SK-N-SH (cell line): Measurements from ENCODE around the gene CAPNS1. TPM values are rescaled to one million over a fixed set of nuclear protein-coding genes. Genes with fewer than 3 reads are reported as not detected.

Experiments
- CTCF ChIA-PET: fragments of 300-600, 350-600 bp; formaldehyde crosslinking; extraction: SDS; loops from one replicate; lab custom pipeline; 2021; lab: Yijun Ruan, JAX
- POLR2A ChIA-PET: fragments of 350-600 bp; sonication (Branson Sonifier 250); formaldehyde crosslinking; extraction: SDS; loops from one replicate; lab custom pipeline; 2020; ENCODE audit warnings: antibody characterized with exemption, inconsistent platforms; lab: Yijun Ruan, JAX
- DNase-seq: peaks from one replicate; pipeline ENCODE4 v3.0.0; 2012
- H2AFZ ChIP-seq: fragments of 200-600 bp; sonication (generic); 2 replicates; pipeline ENCODE4 v1.8.1; 2016; ENCODE audit warnings: antibody characterized with exemption, mild to moderate bottlenecking, low read depth
- H3F3A ChIP-seq: fragments of 200-600 bp; sonication (generic); replicated peaks from 2 replicates; pipeline ENCODE3; 2016; ENCODE audit warnings: antibody characterized with exemption, mild to moderate bottlenecking; ENCODE audit not compliant: insufficient read depth
- H3K27ac ChIP-seq, 2 experiments: fragments of 200-500 bp in 1 of 2; fragments of 200-600 bp in 1 of 2; sonication (Bioruptor generic) in 1 of 2; sonication (generic), shearing (Covaris generic) in 1 of 2; 2 replicates each; pipeline versions ENCODE4 v1.5.1 to v1.6.1; 2014 to 2016; ENCODE audit warnings: low read depth in 2 of 2, inconsistent platforms in 1 of 2, low read length in 1 of 2, mild to moderate bottlenecking in 1 of 2, mixed read lengths in 1 of 2
- H3K27me3 ChIP-seq: fragments of 200-600 bp; sonication (generic), shearing (Covaris generic); 2 replicates; pipeline ENCODE4 v1.6.1; 2016; ENCODE audit warnings: mixed run types; ENCODE audit not compliant: insufficient read depth
- H3K36me3 ChIP-seq, 2 experiments: fragments of 200-500 bp in 1 of 2; fragments of 200-600 bp in 1 of 2; sonication (Bioruptor generic) in 1 of 2; sonication (generic) in 1 of 2; replicated peaks in 1 of 2; 2 replicates each; pipeline versions ENCODE3 to v1.5.1; 2014 to 2016; ENCODE audit warnings: low read length in 1 of 2, mild to moderate bottlenecking in 1 of 2; ENCODE audit not compliant: insufficient read depth in 2 of 2, control insufficient read depth in 1 of 2
- H3K4me1 ChIP-seq, 2 experiments: fragments of 200-500 bp in 1 of 2; fragments of 200-600 bp in 1 of 2; sonication (Bioruptor generic) in 1 of 2; sonication (generic), shearing (Covaris generic) in 1 of 2; 2 replicates each; pipeline versions ENCODE4 v1.5.1 to v1.6.1; 2014 to 2016; ENCODE audit warnings: low read depth in 1 of 2, low read length in 1 of 2, mixed run types in 1 of 2; ENCODE audit not compliant: insufficient read depth in 2 of 2, control insufficient read depth in 1 of 2
- H3K4me2 ChIP-seq: fragments of 200-600 bp; sonication (generic), shearing (Covaris generic); 2 replicates; pipeline ENCODE4 v1.6.1; 2017; ENCODE audit warnings: mixed run types
- H3K4me3 ChIP-seq, 2 experiments: fragments of 200-500 bp in 1 of 2; fragments of 200-600 bp in 1 of 2; sonication (Bioruptor generic) in 1 of 2; sonication (generic), shearing (Covaris generic) in 1 of 2; 2 replicates each; pipeline versions ENCODE4 v1.5.1 to v1.8.1; 2014 to 2016; ENCODE audit warnings: low read depth in 2 of 2, inconsistent platforms in 1 of 2, low read length in 1 of 2, mild to moderate bottlenecking in 1 of 2, mixed read lengths in 1 of 2, moderate library complexity in 1 of 2
- H3K79me2 ChIP-seq: fragments of 200-600 bp; sonication (generic); 2 replicates; pipeline ENCODE4 v1.8.1; 2017; ENCODE audit warnings: mild to moderate bottlenecking; ENCODE audit not compliant: insufficient read depth
- H3K9ac ChIP-seq: fragments of 200-600 bp; sonication (generic); 2 replicates; pipeline ENCODE4 v1.6.1; 2017; ENCODE audit warnings: mixed run types
- H3K9me2 ChIP-seq: fragments of 200-600 bp; sonication (generic); 2 replicates; pipeline ENCODE4 v1.6.1; 2017; ENCODE audit warnings: mixed run types
- H3K9me3 ChIP-seq: fragments of 200-600 bp; sonication (generic); 2 replicates; pipeline ENCODE4 v1.6.1; 2017; ENCODE audit warnings: mixed run types, mild to moderate bottlenecking, moderate library complexity
- H4K20me1 ChIP-seq: fragments of 200-600 bp; sonication (generic); 2 replicates; pipeline ENCODE4 v1.6.1; 2017; ENCODE audit warnings: mild to moderate bottlenecking, mixed run types; ENCODE audit not compliant: insufficient read depth
- CHD2 ChIP-seq: fragments of 150-350 bp; IDR thresholded peaks from 2 replicates; pipeline ENCODE4 v1.6.1; 2018; ENCODE audit warnings: low read length; ENCODE audit not compliant: partially characterized antibody
- ELF1 ChIP-seq: IDR thresholded peaks from 2 replicates; pipeline ENCODE4 v1.4.0; 2012
- EP300 ChIP-seq, 2 experiments: IDR thresholded peaks; 2 replicates each; pipeline versions ENCODE4 v1.4.0 to v1.6.1; 2012; ENCODE audit warnings: borderline replicate concordance in 1 of 2, low read depth in 1 of 2, low read length in 1 of 2
- FOSL2 ChIP-seq: IDR thresholded peaks from 2 replicates; pipeline ENCODE4 v1.4.0; 2012; ENCODE audit warnings: low read depth, mild to moderate bottlenecking, moderate library complexity, borderline replicate concordance
- FOXJ3 ChIP-seq: sonication (generic); formaldehyde crosslinking; IDR thresholded peaks from 2 replicates; pipeline ENCODE4 v1.5.1; 2020; ENCODE audit warnings: mild to moderate bottlenecking, missing genetic modification reagents
- MXI1 ChIP-seq: IDR thresholded peaks from 2 replicates; pipeline ENCODE4 v1.6.1; 2012; ENCODE audit warnings: mild to moderate bottlenecking, low read depth, low read length, improper control_type of control experiment
- NFIC ChIP-seq: IDR thresholded peaks from 2 replicates; pipeline ENCODE4 v1.4.0; 2012; ENCODE audit warnings: borderline replicate concordance
- NRF1 ChIP-seq: IDR thresholded peaks from 2 replicates; pipeline ENCODE4 v1.6.1; 2012; ENCODE audit warnings: low read depth, mild to moderate bottlenecking, low read length
- POLR2AphosphoS5 ChIP-seq: IDR thresholded peaks from 2 replicates; pipeline ENCODE4 v1.6.1; 2012; ENCODE audit warnings: low read depth, low read length
- RAD21 ChIP-seq: IDR thresholded peaks from 2 replicates; pipeline ENCODE4 v1.6.1; 2012; ENCODE audit warnings: mild to moderate bottlenecking, low read length
- RCOR1 ChIP-seq: fragments of 150-350 bp; IDR thresholded peaks from 2 replicates; pipeline ENCODE4 v1.6.1; 2017; ENCODE audit warnings: antibody characterized with exemption, low read length
- RFX5 ChIP-seq: IDR thresholded peaks from 2 replicates; pipeline ENCODE4 v1.6.1; 2012; ENCODE audit warnings: mild to moderate bottlenecking, improper control_type of control experiment, low read length
- SIN3A ChIP-seq: IDR thresholded peaks from 2 replicates; pipeline ENCODE4 v1.6.1; 2012; ENCODE audit warnings: low read depth, mild to moderate bottlenecking, low read length, moderate library complexity, borderline replicate concordance
- SMC3 ChIP-seq: IDR thresholded peaks from 2 replicates; pipeline ENCODE4 v1.6.1; 2012; ENCODE audit warnings: low read depth, low read length, improper control_type of control experiment
- TAF1 ChIP-seq: IDR thresholded peaks from 2 replicates; pipeline ENCODE4 v1.6.1; 2012; ENCODE audit warnings: low read depth, mild to moderate bottlenecking, low read length, moderate library complexity, borderline replicate concordance
- TCF12 ChIP-seq: IDR thresholded peaks from 2 replicates; pipeline ENCODE4 v1.4.0; 2012
- WGBS: methylation state at CpG from one replicate; pipeline ENCODE4 v1.1.6; 2017; ENCODE audit warnings: low lambda C conversion rate; 5-methylcytosine and 5-hydroxymethylcytosine counted together
- polyA plus RNA-seq, 3 experiments: library from polyadenylated mRNA; depleted of rRNA; stranded (reverse); fragments of >200 nt; gene quantifications; 2 replicates each; pipeline ENCODE4 v1.2.3, GENCODE V29; 2012
- TF ChIP-seq, protein P1 (sequence below): IDR thresholded peaks from 2 replicates; pipeline ENCODE4; 2012
- TF ChIP-seq, protein P2 (sequence below): fragments of 150-350 bp; IDR thresholded peaks from 2 replicates; pipeline ENCODE4 v1.6.1; 2016; ENCODE audit warnings: mild to moderate bottlenecking, low read depth, low read length
- TF ChIP-seq, protein P3 (sequence below): IDR thresholded peaks from 2 replicates; pipeline ENCODE4 v1.4.0; 2012; ENCODE audit warnings: low read depth

The CAPNS1 gene
- polyA plus RNA-seq, 1 of the 3 experiments (the other 2 are of a cell fraction): 999 TPM

DNA sequence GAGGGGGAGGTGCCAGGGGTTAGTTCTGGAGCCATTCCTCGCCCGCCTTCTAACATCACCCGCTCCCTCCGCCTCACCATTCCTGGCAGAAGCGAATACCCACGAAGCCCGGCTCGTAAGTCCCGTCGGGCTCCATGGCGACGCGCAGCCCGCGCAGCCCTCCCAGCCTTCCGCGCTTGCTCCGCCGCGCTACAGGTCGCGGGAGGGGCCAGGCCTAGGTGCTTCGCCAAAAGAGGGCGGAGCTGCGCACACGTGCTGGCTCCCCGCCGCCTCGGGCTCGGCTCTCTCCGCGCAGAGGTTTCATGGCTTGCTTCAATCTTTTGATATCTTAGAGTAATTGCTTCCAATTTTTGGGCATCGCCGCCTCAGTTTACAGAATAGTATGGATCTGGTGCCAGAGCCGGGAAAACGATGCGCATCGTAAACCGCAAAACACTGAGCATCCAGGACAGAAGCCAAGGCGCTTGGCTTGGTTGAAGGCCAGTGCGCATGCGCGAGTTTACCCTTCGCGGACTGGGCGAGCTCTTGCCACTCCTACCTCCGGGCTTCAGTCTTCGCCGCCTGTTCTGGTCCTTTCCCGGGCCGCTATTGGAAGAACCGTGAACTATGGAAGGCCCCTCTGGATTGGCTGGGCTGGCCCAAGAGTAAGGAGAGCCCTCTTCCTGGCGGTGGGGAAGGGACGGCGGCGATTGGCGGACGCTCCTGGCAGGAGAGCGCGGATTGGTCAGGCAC lies 25.0 kb upstream of the CAPNS1 start, which contains the start of gene POLR2I (continued):
- 0 out of 2 replicates have a peak, but pooled peaks have one; percentile 7 for TF ChIP-seq RCOR1
- peak; percentile 21; the same call in 1 of the 2 replicates for TF ChIP-seq TCF12
- TF ChIP-seq, protein P1, sequence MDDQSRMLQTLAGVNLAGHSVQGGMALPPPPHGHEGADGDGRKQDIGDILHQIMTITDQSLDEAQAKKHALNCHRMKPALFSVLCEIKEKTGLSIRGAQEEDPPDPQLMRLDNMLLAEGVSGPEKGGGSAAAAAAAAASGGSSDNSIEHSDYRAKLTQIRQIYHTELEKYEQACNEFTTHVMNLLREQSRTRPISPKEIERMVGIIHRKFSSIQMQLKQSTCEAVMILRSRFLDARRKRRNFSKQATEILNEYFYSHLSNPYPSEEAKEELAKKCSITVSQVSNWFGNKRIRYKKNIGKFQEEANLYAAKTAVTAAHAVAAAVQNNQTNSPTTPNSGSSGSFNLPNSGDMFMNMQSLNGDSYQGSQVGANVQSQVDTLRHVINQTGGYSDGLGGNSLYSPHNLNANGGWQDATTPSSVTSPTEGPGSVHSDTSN: 0 out of 2 replicates have a peak, but pooled peaks have one; percentile 22
- peak; percentile 89 for TF ChIP-seq NRF1
- peak; percentile 55 for TF ChIP-seq NFIC
- 0 out of 2 replicates have a peak, but pooled peaks have one; percentile 55 for TF ChIP-seq TAF1
- TF ChIP-seq FOXJ3: no peak
- TF ChIP-seq ELF1: peak; percentile 25; the same call in 1 of the 2 replicates
- no peak for TF ChIP-seq FOSL2
- TF ChIP-seq, protein P2, sequence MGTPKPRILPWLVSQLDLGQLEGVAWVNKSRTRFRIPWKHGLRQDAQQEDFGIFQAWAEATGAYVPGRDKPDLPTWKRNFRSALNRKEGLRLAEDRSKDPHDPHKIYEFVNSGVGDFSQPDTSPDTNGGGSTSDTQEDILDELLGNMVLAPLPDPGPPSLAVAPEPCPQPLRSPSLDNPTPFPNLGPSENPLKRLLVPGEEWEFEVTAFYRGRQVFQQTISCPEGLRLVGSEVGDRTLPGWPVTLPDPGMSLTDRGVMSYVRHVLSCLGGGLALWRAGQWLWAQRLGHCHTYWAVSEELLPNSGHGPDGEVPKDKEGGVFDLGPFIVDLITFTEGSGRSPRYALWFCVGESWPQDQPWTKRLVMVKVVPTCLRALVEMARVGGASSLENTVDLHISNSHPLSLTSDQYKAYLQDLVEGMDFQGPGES: peak; percentile 80
- peak; percentile 76 for TF ChIP-seq RFX5

DNA sequence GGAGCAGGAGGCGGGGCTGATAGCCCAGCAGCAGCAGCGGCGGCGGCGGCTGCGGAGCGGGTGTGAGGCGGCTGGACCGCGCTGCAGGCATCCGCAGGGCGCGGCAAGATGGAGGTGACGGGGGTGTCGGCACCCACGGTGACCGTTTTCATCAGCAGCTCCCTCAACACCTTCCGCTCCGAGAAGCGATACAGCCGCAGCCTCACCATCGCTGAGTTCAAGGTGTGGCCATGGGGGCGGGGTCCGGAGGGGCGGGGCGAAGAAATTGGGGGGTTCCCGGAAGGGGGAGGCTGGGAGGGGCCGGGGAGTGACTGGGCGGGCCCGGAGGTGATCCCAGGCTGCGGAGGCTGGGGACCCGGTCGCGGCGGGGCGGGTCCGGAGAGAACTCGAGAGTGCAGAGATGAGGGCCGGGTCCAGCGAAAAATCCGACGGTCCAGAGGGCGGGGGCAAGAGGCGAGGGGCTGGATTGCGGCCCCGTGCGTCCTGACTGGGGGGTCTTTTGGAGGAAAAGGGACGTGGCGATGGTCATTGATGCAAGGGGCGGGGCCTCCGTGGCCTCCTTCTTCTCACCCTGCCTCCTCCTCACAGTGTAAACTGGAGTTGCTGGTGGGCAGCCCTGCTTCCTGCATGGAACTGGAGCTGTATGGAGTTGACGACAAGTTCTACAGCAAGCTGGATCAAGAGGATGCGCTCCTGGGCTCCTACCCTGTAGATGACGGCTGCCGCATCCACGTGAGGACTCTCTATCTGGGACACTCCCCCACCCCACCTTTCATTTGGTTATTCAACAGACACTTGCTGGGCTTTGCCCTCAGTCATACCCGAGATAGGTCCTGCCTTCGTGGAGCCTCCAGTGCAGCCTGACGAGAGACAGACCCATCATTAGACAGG lies 24.2 kb upstream of the CAPNS1 start, which contains the start of gene TBCB:
TSS of gene TBCB (plus strand) at position 16 of the 891 bp plus-strand sequence. CDS start at position 109, 93 bp downstream.
- ChIA-PET POLR2A (interaction anchor here (1.0 to 1.8 kb wide), 7 partner anchors 10 to 219 kb away, joined by 3 to 6 read pairs (median 4); partner anchors contain the start of genes ZNF146 and ZNF565), CTCF (interaction anchor here (0.9 to 3.5 kb wide), 4 partner anchors 12 to 234 kb away, joined by 3 to 14 read pairs (median 5); no protein-coding TSS in a partner anchor)
- H3F3A ChIP-seq: no peaks in the 10 kb centered on the region
- H2AFZ ChIP-seq: peak within 1 kb of the TSS; percentile 83
- DNase-seq: peak; percentile 90
- peaks cover 6 to 22% of the 10 kb centered on the region in 2 experiments; a peak in 1 of 4 replicates for H3K4me1 ChIP-seq
- peaks cover 46% of the 10 kb centered on the region; the same call in 1 of the 2 replicates for H3K79me2 ChIP-seq
- H3K36me3 ChIP-seq: peaks cover 24 to 31% of the 10 kb centered on the region in 2 experiments
- WGBS: 2% methylated on average over 38 of the region's 59 CpGs
- no peaks in the 10 kb centered on the region for H3K27me3 ChIP-seq
- peak within 1 kb of the TSS; percentile 80 to 96 for H3K27ac ChIP-seq
- no peaks in the 10 kb centered on the region for H3K9me3 ChIP-seq
- no peaks in the 10 kb centered on the region for H4K20me1 ChIP-seq
- H3K9me2 ChIP-seq: no peaks in the 10 kb centered on the region
- peak within 1 kb of the TSS; percentile 69 for H3K9ac ChIP-seq
- H3K4me3 ChIP-seq: peak within 1 kb of the TSS; percentile 85 to 87
- TF ChIP-seq EP300 (IDR thresholded peaks at IDR 0.05; ENCODE audit: borderline replicate concordance in 1 of 2, low read depth in 1 of 2, low read length in 1 of 2) (peak in 1 of 2 experiments; percentile 7; a peak in 1 of 4 replicates), SMC3 (no peak), POLR2AphosphoS5 (peak; percentile 46; the same call in 1 of the 2 replicates), MXI1 (0 out of 2 replicates have a peak, but pooled peaks have one; percentile 16), TAF1 (peak; percentile 81; the same call in 1 of the 2 replicates), FOXJ3 (0 out of 2 replicates have a peak, but pooled peaks have one; percentile 24), CHD2 (no peak), RFX5 (no peak), RAD21 (no peak), SIN3A (peak; percentile 33; the same call in 1 of the 2 replicates)
- TF ChIP-seq, protein P3, sequence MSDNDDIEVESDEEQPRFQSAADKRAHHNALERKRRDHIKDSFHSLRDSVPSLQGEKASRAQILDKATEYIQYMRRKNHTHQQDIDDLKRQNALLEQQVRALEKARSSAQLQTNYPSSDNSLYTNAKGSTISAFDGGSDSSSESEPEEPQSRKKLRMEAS: peak; percentile 9; the same call in 1 of the 2 replicates
- H3K4me2 ChIP-seq: peak within 1 kb of the TSS; percentile 98
